SU-DHL-6 (cell line): Measurements from ENCODE around the gene PPP1R3G.

ENCODE experiments used
- EZH2phosphoT487 ChIP-seq: fragments of 200-600 bp; sonication (generic), shearing (Covaris generic); conservative IDR thresholded peaks from 2 replicates; pipeline ENCODE4 v1.6.1; 2018; ENCODE audit warnings: mild to moderate bottlenecking, antibody characterized with exemption, low read length, moderate library complexity, mixed read lengths
- TF ChIP-seq, protein P1 (sequence below): fragments of 200-600 bp; sonication (generic); IDR thresholded peaks from one replicate; pipeline ENCODE4 v1.5.1; 2017; ENCODE audit warnings: antibody characterized with exemption, mild to moderate bottlenecking, low read length, moderate library complexity; ENCODE audit not compliant: insufficient read depth, poor library complexity, severe bottlenecking

DNA sequence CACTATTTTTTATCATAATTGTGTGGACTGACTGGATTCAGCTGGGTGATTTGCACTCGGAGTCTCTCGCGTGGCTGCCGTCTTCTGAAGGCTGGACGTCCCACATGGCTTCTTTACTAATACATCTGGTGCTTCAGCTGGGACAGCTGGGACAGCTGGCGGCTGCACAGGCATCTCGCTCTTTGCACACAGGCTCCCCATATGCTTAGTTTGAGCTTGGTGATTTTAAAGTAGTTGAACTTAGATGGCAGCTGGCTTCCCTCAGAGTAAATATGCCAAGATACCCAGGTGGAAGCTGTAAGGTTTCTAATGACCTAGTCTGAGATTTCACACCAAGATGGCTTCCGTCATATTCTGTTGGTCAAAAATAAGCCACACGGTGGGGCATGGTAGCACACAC is 38.7 kb upstream of the PPP1R3G start:
- TF ChIP-seq, protein P1, sequence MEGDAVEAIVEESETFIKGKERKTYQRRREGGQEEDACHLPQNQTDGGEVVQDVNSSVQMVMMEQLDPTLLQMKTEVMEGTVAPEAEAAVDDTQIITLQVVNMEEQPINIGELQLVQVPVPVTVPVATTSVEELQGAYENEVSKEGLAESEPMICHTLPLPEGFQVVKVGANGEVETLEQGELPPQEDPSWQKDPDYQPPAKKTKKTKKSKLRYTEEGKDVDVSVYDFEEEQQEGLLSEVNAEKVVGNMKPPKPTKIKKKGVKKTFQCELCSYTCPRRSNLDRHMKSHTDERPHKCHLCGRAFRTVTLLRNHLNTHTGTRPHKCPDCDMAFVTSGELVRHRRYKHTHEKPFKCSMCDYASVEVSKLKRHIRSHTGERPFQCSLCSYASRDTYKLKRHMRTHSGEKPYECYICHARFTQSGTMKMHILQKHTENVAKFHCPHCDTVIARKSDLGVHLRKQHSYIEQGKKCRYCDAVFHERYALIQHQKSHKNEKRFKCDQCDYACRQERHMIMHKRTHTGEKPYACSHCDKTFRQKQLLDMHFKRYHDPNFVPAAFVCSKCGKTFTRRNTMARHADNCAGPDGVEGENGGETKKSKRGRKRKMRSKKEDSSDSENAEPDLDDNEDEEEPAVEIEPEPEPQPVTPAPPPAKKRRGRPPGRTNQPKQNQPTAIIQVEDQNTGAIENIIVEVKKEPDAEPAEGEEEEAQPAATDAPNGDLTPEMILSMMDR: no peak
- TF ChIP-seq EZH2phosphoT487: no peak
